ENCODE results near the gene DNASE2.

DNA sequence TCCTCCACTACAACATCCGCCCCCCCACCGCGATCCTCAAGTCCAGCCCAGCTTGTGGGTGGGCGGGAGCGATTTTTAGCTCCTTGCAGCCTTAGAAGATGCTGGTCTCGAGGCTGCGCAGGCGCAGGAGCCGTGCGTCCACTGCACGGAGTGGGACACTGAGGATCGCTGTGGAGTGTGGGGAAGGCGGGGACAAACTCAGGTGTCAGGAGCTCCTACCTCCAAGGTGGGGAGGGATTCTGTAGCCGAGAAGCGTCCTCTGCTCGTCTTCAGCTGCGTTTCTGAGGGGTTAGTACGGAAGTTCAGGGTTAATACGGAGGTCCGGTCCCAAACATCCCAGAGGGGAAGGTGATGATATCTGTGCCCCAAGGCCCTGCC, 46.7 kb downstream of the DNASE2 start, which contains the start of gene RTBDN:
- TF ChIP-seq, protein P1, sequence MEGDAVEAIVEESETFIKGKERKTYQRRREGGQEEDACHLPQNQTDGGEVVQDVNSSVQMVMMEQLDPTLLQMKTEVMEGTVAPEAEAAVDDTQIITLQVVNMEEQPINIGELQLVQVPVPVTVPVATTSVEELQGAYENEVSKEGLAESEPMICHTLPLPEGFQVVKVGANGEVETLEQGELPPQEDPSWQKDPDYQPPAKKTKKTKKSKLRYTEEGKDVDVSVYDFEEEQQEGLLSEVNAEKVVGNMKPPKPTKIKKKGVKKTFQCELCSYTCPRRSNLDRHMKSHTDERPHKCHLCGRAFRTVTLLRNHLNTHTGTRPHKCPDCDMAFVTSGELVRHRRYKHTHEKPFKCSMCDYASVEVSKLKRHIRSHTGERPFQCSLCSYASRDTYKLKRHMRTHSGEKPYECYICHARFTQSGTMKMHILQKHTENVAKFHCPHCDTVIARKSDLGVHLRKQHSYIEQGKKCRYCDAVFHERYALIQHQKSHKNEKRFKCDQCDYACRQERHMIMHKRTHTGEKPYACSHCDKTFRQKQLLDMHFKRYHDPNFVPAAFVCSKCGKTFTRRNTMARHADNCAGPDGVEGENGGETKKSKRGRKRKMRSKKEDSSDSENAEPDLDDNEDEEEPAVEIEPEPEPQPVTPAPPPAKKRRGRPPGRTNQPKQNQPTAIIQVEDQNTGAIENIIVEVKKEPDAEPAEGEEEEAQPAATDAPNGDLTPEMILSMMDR (conservative IDR thresholded peaks at IDR 0.05; ENCODE audit: low read depth, low read length): no peak
- no peak for TF ChIP-seq EZH2 (IDR thresholded peaks at IDR 0.05; ENCODE audit: borderline replicate concordance, low read depth, low read length, poor library complexity, severe bottlenecking)

Measured in A673 (cell line).